Kidney (tissue), 14 donors: ENCODE measurements around the gene TCEANC2. TPM values are rescaled to one million over a fixed set of nuclear protein-coding genes. Genes with fewer than 3 reads are reported as not detected.

Source experiments
- DNase-seq, 5 donors: peaks; one replicate each; pipeline ENCODE4 v3.0.0-alpha.2; 2013 to 2020
- FAIRE-seq: peaks from 2 replicates; lab custom pipeline; 2012; peaks lifted over from hg19 to GRCh38; lab: Jason Lieb, UNC
- H3K27ac ChIP-seq, 2 donors: one replicate each; pipeline ENCODE4 v1.7.0; 2013; ENCODE audit warnings: low read depth in 2 of 2, low read length in 2 of 2, inconsistent platforms in 1 of 2
- H3K27me3 ChIP-seq: one replicate; pipeline ENCODE4 v1.7.1; 2013; ENCODE audit warnings: low read length, inconsistent platforms; ENCODE audit not compliant: control insufficient read depth, insufficient read depth
- H3K36me3 ChIP-seq, 3 donors: one replicate each; pipeline versions ENCODE4 v1.7.0 to v1.7.1; 2013; ENCODE audit warnings: low read length in 3 of 3, control low read depth in 1 of 3, inconsistent platforms in 1 of 3; ENCODE audit not compliant: insufficient read depth in 3 of 3, control insufficient read depth in 2 of 3
- H3K4me1 ChIP-seq, 3 donors: one replicate each; pipeline versions ENCODE4 v1.7.0 to v1.7.1; 2013; ENCODE audit warnings: low read length in 3 of 3, inconsistent platforms in 1 of 3, low read depth in 1 of 3; ENCODE audit not compliant: control insufficient read depth in 2 of 3, insufficient read depth in 2 of 3
- H3K4me3 ChIP-seq, 3 donors: one replicate each; pipeline versions ENCODE4 v1.7.0 to v1.8.1; 2013; ENCODE audit warnings: low read length in 3 of 3, control low read depth in 1 of 3, inconsistent platforms in 1 of 3
- H3K9ac ChIP-seq, 3 donors: one replicate each; pipeline versions ENCODE4 v1.7.0 to v1.7.1; 2013; ENCODE audit warnings: low read length in 3 of 3, control low read depth in 1 of 3, inconsistent platforms in 1 of 3
- H3K9me3 ChIP-seq, 3 donors: one replicate each; pipeline versions ENCODE4 v1.7.0 to v1.7.1; 2013; ENCODE audit warnings: low read length in 3 of 3, control low read depth in 1 of 3, inconsistent platforms in 1 of 3; ENCODE audit not compliant: control insufficient read depth in 2 of 3, insufficient read depth in 1 of 3
- CTCF ChIP-seq: IDR thresholded peaks from 3 replicates; pipeline ENCODE4 v1.5.1; 2012; ENCODE audit warnings: mild to moderate bottlenecking, moderate library complexity, borderline replicate concordance; ENCODE audit not compliant: insufficient read depth; ENCODE audit errors: extremely low read depth
- intact Hi-C: fragments of 100-400 bp; cut with DNase I; formaldehyde crosslinking; loops from one replicate; pipeline ENCODE4 v1.11.1; 2022
- microRNA-seq: library from miRNA; unstranded; fragments of <30 nt; microRNA quantifications from one replicate; pipeline ENCODE4 v1.2.0, GENCODE V29; 2020
- polyA plus RNA-seq: library from polyadenylated mRNA; stranded (reverse); fragments of 350-450 nt; fragmentation: Illumina TruSeq; extraction: RNeasy Lipid Tissue Mini Kit (QIAGEN cat#74804); gene quantifications from one replicate; pipeline ENCODE4 v1.2.3, GENCODE V29; 2014; ENCODE audit warnings: low read depth, low replicate concordance; ENCODE audit not compliant: insufficient read depth
- total RNA-seq: library from RNA; stranded (reverse); fragmentation: NEBNext Ultra II Directional; extraction: Animal tissue kit (Norgen Biotek cat#: 25700); gene quantifications from one replicate; pipeline ENCODE4 v1.2.1, GENCODE V29; 2021
- donor health status: control.
- donor health status: control.
- donor health status: control.
- donor health status: control.
- donor health status: control.
- donor health status: DM: yes; HTN: yes; CAD: no.
- donor health status: Normal renal cell carcinoma (clear cell type).

Gene TCEANC2
- total and polyA plus RNA-seq, 2 donors from 2014 or later: 3.1 to 5.1 TPM

GRCh38 chr1:54151013-54151412, 97.6 kb downstream of the TCEANC2 start:
- Histone ChIP-seq H3K36me3 (no peaks in the 10 kb centered on the region), H3K4me3 (no peak overlapping the region), H3K27ac (no peak overlapping the region), H3K27me3 (no peaks in the 10 kb centered on the region), H3K4me1 (no peaks in the 10 kb centered on the region), H3K9me3 (no peaks in the 10 kb centered on the region), H3K9ac (no peak overlapping the region)
- intact Hi-C loops: no loop called here
- no peak for FAIRE-seq
- no peak for TF ChIP-seq CTCF
- DNase-seq: no peak

DNA sequence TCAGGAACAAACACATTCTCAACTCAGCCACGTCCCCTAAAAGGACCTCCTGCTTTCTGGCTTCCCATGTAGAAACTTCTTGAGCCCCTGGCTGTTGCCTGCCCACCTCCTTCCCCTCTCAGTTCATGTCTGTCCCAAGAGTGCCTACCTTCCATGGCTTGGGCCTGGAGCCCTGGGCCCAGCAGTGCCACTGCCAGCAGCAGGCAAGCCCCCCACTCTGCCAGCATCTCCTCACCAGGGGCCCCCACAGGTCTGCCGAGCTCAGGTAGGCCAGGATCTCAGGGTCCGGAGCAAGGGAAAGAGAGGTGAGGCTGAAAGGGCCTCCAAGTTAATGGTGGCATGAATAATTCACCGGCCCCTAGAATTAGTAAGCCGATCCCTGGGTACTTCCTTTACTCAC, 99.3 kb downstream of the TCEANC2 start, which contains the start of gene CDCP2:
Gene CDCP2 (minus strand): TSS at position 305 of the 400 bp plus-strand sequence. CDS start 78 bp downstream, at position 227.
- FAIRE-seq (no peak), DNase-seq (no peak)
- no peaks in the 10 kb centered on the region for H3K27me3 ChIP-seq
- H3K36me3 ChIP-seq: no peaks in the 10 kb centered on the region
- no peak for TF ChIP-seq CTCF
- no peaks in the 10 kb centered on the region for H3K4me1 ChIP-seq
- intact Hi-C loops: no loop called here
- no peak within 1 kb of the TSS for H3K9ac ChIP-seq
- H3K4me3 ChIP-seq: no peak within 1 kb of the TSS
- no peak within 1 kb of the TSS for H3K27ac ChIP-seq
- H3K9me3 ChIP-seq: no peaks in the 10 kb centered on the region

GRCh38 chr1:54153535-54154439, 100.4 kb downstream of the TCEANC2 start:
- DNase-seq: no peak
- H3K27me3 ChIP-seq: no peaks in the 10 kb centered on the region
- no peak overlapping the region for H3K4me3 ChIP-seq
- intact Hi-C loops: no loop called here
- no peaks in the 10 kb centered on the region for H3K4me1 ChIP-seq
- H3K9me3 ChIP-seq: no peaks in the 10 kb centered on the region
- no peak overlapping the region for H3K27ac ChIP-seq
- no peak for TF ChIP-seq CTCF
- H3K9ac ChIP-seq: no peak overlapping the region
- no peak for FAIRE-seq
- no peaks in the 10 kb centered on the region for H3K36me3 ChIP-seq

Small RNAs within 50 kb of the gene (microRNA-seq; reads per million reads assigned to microRNA genes)
- gene MIR4781: 1.7 reads per million

Other genes with a start within 250 kb of the TCEANC2 start
- 8.5 TPM for gene NDC1, start 215.3 kb upstream of the TCEANC2 start, total RNA-seq
- gene NDC1, start 215.3 kb upstream of the TCEANC2 start, polyA plus RNA-seq: 5.6 TPM
- 33.3 TPM for gene YIPF1, start 163.8 kb upstream of the TCEANC2 start, total RNA-seq
- 49.4 TPM for gene YIPF1, start 163.8 kb upstream of the TCEANC2 start, polyA plus RNA-seq
- 2.9 TPM for gene DIO1, start 159.4 kb upstream of the TCEANC2 start, total RNA-seq
- gene DIO1, start 159.4 kb upstream of the TCEANC2 start, polyA plus RNA-seq: 40.6 TPM
- gene IFT25, start 107.9 kb upstream of the TCEANC2 start, total RNA-seq: 29.9 TPM
- 36.7 TPM for gene IFT25, start 107.9 kb upstream of the TCEANC2 start, polyA plus RNA-seq
- 23.8 TPM for gene LRRC42, start 107.3 kb upstream of the TCEANC2 start, total RNA-seq
- gene LRRC42, start 107.3 kb upstream of the TCEANC2 start, polyA plus RNA-seq: 25.6 TPM
- not detected for gene LDLRAD1, start 35.4 kb upstream of the TCEANC2 start, total RNA-seq
- gene LDLRAD1, start 35.4 kb upstream of the TCEANC2 start, polyA plus RNA-seq: not detected
- 475 TPM for gene TMEM59, start 404 bp upstream of the TCEANC2 start, total RNA-seq
- gene TMEM59, start 404 bp upstream of the TCEANC2 start, polyA plus RNA-seq: 521 TPM
- 0.54 TPM for gene CDCP2, start 99.4 kb downstream of the TCEANC2 start, total RNA-seq
- gene CDCP2, start 99.4 kb downstream of the TCEANC2 start, polyA plus RNA-seq: not detected
- 8.1 TPM for gene CYB5RL, start 146.4 kb downstream of the TCEANC2 start, total RNA-seq
- gene CYB5RL, start 146.4 kb downstream of the TCEANC2 start, polyA plus RNA-seq: 3.9 TPM
- 47.4 TPM for gene MRPL37, start 146.6 kb downstream of the TCEANC2 start, total RNA-seq
- 114 TPM for gene MRPL37, start 146.6 kb downstream of the TCEANC2 start, polyA plus RNA-seq